Activated naive CD8-positive, alpha-beta T cell treated with anti-CD3 and anti-CD28 coated beads, Interleukin-2, amount 50 U/mL, for 24 hours (primary cell): Measurements from ENCODE around the gene OR11A1.

Source experiments
- ATAC-seq: fragments of 150-1000 bp; cut with Tn5 transposase; one replicate; pipeline ENCODE4 v1.10.0; 2021
- DNase-seq: peaks from one replicate; pipeline ENCODE4 v3.0.0; 2021
- H3K27ac Mint-ChIP-seq: one replicate; pipeline ENCODE4 v1.8.0; 2021; ENCODE audit warnings: mild to moderate bottlenecking, mixed read lengths
- H3K27me3 Mint-ChIP-seq: one replicate; pipeline ENCODE4 v1.8.0; 2021; ENCODE audit warnings: mixed read lengths
- H3K36me3 Mint-ChIP-seq: one replicate; pipeline ENCODE4 v1.8.0; 2021; ENCODE audit warnings: low read depth, mixed read lengths
- H3K4me1 Mint-ChIP-seq: one replicate; pipeline ENCODE4 v1.8.0; 2021; ENCODE audit warnings: mixed read lengths
- H3K4me3 Mint-ChIP-seq: one replicate; pipeline ENCODE4 v1.8.0; 2021; ENCODE audit warnings: mild to moderate bottlenecking, moderate library complexity, mixed read lengths
- H3K9me3 Mint-ChIP-seq: one replicate; pipeline ENCODE4 v1.8.0; 2021; ENCODE audit warnings: mixed read lengths

The OR11A1 gene

DNA sequence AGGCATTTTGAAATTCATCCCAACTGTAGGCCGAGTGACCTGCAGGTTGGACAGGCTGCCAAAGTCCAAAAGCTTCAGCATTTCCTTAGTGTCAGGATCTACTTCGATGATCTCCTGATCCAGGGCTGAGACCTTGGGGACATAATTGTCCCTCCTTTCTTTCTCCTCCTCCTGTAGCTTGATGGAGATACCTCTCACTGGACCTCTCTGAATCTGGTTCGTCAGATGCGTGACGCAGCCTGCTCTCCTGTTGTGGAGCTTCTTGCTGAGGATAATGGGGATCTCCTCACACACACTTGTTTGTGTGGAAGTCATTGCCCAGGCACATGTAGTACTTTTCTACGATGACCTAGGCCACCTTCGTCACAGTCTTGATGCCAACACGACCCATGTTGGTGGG is 32.4 kb upstream of the OR11A1 start:
- no peak for ATAC-seq
- Mint-ChIP-seq H3K27me3 (peaks cover 12% of the 10 kb centered on the region), H3K9me3 (no peaks in the 10 kb centered on the region), H3K27ac (no peak overlapping the region), H3K4me1 (no peaks in the 10 kb centered on the region), H3K36me3 (no peaks in the 10 kb centered on the region), H3K4me3 (no peak overlapping the region)
- no peak for DNase-seq

DNA sequence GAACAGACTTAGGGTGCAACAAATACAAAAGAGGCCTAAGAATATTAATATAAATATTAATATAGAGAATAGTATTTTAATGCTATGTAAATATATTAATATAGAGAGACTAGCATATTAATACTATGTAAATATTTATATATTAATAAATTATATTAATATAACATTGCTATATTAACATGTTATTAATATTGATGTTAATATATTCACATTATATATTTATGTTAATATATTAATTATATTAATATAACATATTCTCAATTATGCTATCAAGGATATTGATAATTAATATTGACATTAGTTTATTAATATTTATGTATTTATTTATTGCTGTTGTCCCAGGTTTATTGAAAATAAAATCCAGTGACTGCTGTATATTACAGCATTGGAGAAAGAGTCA is 32.0 kb upstream of the OR11A1 start:
- Mint-ChIP-seq H3K9me3 (no peaks in the 10 kb centered on the region), H3K27ac (no peak overlapping the region), H3K27me3 (peaks cover 14% of the 10 kb centered on the region), H3K36me3 (no peaks in the 10 kb centered on the region), H3K4me1 (no peaks in the 10 kb centered on the region), H3K4me3 (no peak overlapping the region)
- ATAC-seq (no peak), DNase-seq (no peak)

GRCh38 chr6:29487660-29488059 is 30.8 kb upstream of the OR11A1 start, which contains the start of gene MAS1L:
TSS of gene MAS1L (minus strand) at chr6:29487956. CDS start at chr6:29487902, 54 bp downstream.
- DNase-seq: no peak
- ATAC-seq: no peak
- H3K9me3 Mint-ChIP-seq: no peaks in the 10 kb centered on the region
- no peaks in the 10 kb centered on the region for H3K4me1 Mint-ChIP-seq
- peaks cover 18% of the 10 kb centered on the region for H3K27me3 Mint-ChIP-seq
- no peaks in the 10 kb centered on the region for H3K36me3 Mint-ChIP-seq
- H3K4me3 Mint-ChIP-seq: no peak within 1 kb of the TSS
- H3K27ac Mint-ChIP-seq: no peak within 1 kb of the TSS

DNA sequence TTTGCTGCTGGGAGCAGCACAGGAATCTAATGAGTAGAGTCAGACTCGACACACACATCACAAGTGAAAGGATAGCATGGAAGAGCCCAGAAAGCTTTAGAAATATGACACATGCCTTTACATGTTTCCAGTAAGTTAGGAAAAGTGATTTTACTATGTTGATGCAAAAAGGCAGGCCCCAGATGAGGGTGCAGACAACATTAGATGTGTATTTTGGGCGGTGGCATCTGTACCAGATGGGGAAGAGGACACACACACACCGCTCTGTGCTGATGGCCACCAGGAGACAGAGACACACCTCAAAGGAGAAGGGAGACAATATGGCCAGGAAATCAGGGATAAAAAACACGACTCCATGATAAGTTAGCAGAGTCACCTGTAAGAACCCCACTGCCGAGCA is 30.3 kb upstream of the OR11A1 start:
- ATAC-seq (no peak), DNase-seq (no peak)
- H3K27ac Mint-ChIP-seq: no peak overlapping the region
- no peaks in the 10 kb centered on the region for H3K9me3 Mint-ChIP-seq
- H3K27me3 Mint-ChIP-seq: peaks cover 18% of the 10 kb centered on the region
- no peaks in the 10 kb centered on the region for H3K4me1 Mint-ChIP-seq
- H3K36me3 Mint-ChIP-seq: no peaks in the 10 kb centered on the region
- H3K4me3 Mint-ChIP-seq: no peak overlapping the region

DNA sequence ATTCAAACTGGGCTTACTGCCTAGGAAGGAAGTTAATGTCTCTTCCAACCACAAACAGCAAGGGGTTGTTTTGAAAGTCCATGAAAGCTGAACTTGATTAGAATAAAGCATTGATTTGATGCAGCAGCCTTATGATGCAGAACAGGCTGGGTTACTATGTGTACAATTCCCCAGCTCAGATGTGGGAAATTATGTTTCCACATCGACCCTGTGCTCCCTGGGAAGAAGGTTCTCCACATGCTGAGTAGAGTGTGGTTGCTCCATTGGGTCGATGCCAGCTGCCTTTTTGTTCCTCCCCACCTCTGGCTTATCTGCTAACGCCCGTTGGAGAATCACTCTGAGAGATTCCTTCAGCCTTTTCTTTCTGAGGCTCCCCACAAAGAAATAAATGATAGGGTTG is 29.7 kb upstream of the OR11A1 start:
- Mint-ChIP-seq H3K9me3 (no peaks in the 10 kb centered on the region), H3K4me1 (no peaks in the 10 kb centered on the region), H3K27me3 (peaks cover 18% of the 10 kb centered on the region), H3K36me3 (no peaks in the 10 kb centered on the region), H3K4me3 (no peak overlapping the region), H3K27ac (no peak overlapping the region)
- DNase-seq: no peak
- no peak for ATAC-seq

GRCh38 chr6:29483735-29484134 is 26.9 kb upstream of the OR11A1 start:
- H3K4me3 Mint-ChIP-seq: no peak overlapping the region
- H3K4me1 Mint-ChIP-seq: no peaks in the 10 kb centered on the region
- DNase-seq (no peak), ATAC-seq (no peak)
- no peak overlapping the region for H3K27ac Mint-ChIP-seq
- H3K9me3 Mint-ChIP-seq: peaks cover 4% of the 10 kb centered on the region
- H3K27me3 Mint-ChIP-seq: peaks cover 18% of the 10 kb centered on the region
- no peaks in the 10 kb centered on the region for H3K36me3 Mint-ChIP-seq

DNA sequence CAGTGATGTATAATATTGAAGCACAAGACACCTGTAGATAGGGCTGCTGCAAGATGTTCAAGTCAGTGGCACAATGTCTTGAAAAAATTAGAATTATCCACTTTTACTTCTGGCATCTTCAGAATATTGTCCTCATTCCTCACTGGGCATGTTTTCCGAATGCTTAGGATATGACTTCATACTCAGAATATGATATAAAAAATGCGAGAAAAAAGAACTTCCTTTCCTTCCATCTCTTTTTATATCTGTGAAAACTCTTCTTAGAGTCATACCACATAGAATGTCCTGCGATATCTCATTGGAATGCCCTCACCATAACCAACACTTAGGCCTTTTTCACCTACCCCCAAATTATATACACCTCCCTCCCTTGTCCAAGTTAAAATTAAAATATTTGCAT is 26.3 kb upstream of the OR11A1 start:
- DNase-seq: no peak
- H3K36me3 Mint-ChIP-seq: no peaks in the 10 kb centered on the region

DNA sequence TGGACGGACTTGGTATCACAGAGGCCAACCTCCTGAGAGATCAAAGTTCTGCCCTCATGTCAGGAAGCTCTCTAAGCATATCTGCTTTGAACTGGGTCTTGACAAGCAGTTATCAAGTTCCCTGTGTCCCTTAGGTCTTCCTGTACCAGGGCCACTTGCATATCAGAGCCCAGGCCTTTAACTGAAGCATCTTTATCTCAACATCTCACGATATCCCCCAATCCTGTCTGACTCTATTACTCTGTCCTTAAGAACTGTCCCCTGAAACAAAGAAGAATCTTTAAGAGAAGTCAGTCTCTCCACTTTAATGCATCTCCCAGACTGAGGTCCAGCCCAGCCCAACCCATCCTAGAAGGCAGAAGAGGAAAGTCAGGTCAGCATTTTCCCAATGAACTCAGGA is 22.7 kb upstream of the OR11A1 start:
- ATAC-seq (no peak), DNase-seq (no peak)
- Mint-ChIP-seq H3K27ac (no peak overlapping the region), H3K4me1 (no peaks in the 10 kb centered on the region), H3K4me3 (no peak overlapping the region), H3K9me3 (peaks cover 4% of the 10 kb centered on the region), H3K27me3 (peaks cover 15% of the 10 kb centered on the region), H3K36me3 (no peaks in the 10 kb centered on the region)

More for the DNA sequence above, 26.3 kb upstream of the OR11A1 start:
- no peak overlapping the region for H3K4me3 Mint-ChIP-seq
- H3K27ac Mint-ChIP-seq: no peak overlapping the region
- ATAC-seq: no peak
- H3K9me3 Mint-ChIP-seq: peaks cover 4% of the 10 kb centered on the region
- peaks cover 18% of the 10 kb centered on the region for H3K27me3 Mint-ChIP-seq
- no peaks in the 10 kb centered on the region for H3K4me1 Mint-ChIP-seq

- Mint-ChIP-seq H3K27me3 (peaks cover 12% of the 10 kb centered on the region), H3K4me1 (no peaks in the 10 kb centered on the region), H3K27ac (no peak overlapping the region), H3K4me3 (no peak overlapping the region), H3K9me3 (peaks cover 4% of the 10 kb centered on the region), H3K36me3 (no peaks in the 10 kb centered on the region)
- ATAC-seq (no peak), DNase-seq (no peak)
Observed at GRCh38 chr6:29478740-29479139, 21.9 kb upstream of the OR11A1 start.

DNA sequence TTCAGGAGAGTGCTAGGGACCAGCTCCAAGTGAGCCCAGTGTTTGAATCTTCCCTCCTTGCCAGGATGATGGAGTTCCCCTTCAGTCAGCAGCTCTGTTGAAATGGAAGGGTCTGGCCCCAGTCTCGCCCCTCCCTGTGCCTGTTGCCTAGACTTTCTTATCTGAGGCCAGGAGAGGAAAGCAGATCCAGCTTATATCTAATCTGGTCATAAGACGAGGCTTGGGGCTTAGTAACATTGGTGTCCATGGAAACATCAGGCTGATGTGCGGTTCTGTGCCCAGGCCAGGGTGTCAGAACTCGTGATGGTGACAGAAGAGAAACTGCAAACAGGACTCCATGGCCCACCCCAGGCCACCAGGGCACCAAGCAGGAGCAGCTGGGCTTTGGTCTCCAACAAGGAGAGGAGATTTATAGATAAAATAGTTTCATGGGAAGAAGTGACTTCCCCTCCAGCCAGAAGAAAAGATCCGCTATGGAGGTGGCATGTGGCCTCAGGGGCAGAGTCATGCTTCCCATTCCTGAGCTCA is 21.1 kb upstream of the OR11A1 start:
- H3K27ac Mint-ChIP-seq: no peak overlapping the region
- no peaks in the 10 kb centered on the region for H3K4me1 Mint-ChIP-seq
- H3K4me3 Mint-ChIP-seq: no peak overlapping the region
- no peak for DNase-seq
- peaks cover 7% of the 10 kb centered on the region for H3K27me3 Mint-ChIP-seq
- ATAC-seq: no peak
- no peaks in the 10 kb centered on the region for H3K36me3 Mint-ChIP-seq
- H3K9me3 Mint-ChIP-seq: peaks cover 4% of the 10 kb centered on the region

GRCh38 chr6:29474996-29475395 is 18.1 kb upstream of the OR11A1 start:
- no peak for ATAC-seq
- H3K36me3 Mint-ChIP-seq: no peaks in the 10 kb centered on the region
- H3K9me3 Mint-ChIP-seq: no peaks in the 10 kb centered on the region
- no peak overlapping the region for H3K27ac Mint-ChIP-seq
- H3K4me1 Mint-ChIP-seq: no peaks in the 10 kb centered on the region
- H3K4me3 Mint-ChIP-seq: no peak overlapping the region
- DNase-seq: no peak
- peaks cover 7% of the 10 kb centered on the region for H3K27me3 Mint-ChIP-seq

- ATAC-seq: no peak
Observed at GRCh38 chr6:29466241-29466640, 9.4 kb upstream of the OR11A1 start.

DNA sequence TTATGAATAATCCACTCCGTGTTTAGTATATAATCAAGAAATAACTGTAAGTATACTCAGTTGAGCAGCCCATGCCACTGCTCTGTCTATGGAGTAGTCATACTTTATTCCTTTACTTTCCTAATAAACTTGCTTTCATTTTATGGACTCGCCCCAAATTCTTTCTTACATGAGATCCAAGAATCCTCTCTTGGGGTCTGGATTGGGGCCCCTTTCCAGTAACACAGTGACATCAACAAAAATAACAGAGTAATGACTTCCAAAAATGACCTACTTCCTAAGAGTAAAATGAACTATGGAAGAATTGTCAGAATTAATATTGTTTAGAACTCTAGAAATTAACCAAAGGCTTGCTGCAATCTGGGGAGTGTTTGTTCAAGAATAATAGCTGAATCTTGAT is 8.9 kb upstream of the OR11A1 start:
- DNase-seq (no peak), ATAC-seq (no peak)
- Mint-ChIP-seq H3K36me3 (no peaks in the 10 kb centered on the region), H3K9me3 (no peaks in the 10 kb centered on the region), H3K4me3 (no peak overlapping the region), H3K27ac (no peak overlapping the region), H3K4me1 (no peaks in the 10 kb centered on the region), H3K27me3 (peaks cover 14% of the 10 kb centered on the region)

More at GRCh38 chr6:29466241-29466640, 9.4 kb upstream of the OR11A1 start:
- no peaks in the 10 kb centered on the region for H3K36me3 Mint-ChIP-seq
- no peak overlapping the region for H3K27ac Mint-ChIP-seq
- H3K9me3 Mint-ChIP-seq: no peaks in the 10 kb centered on the region
- H3K4me3 Mint-ChIP-seq: no peak overlapping the region
- DNase-seq: no peak
- H3K4me1 Mint-ChIP-seq: no peaks in the 10 kb centered on the region
- H3K27me3 Mint-ChIP-seq: peaks cover 15% of the 10 kb centered on the region

- no peak for DNase-seq
- no peak overlapping the region for H3K4me3 Mint-ChIP-seq
- H3K27me3 Mint-ChIP-seq: peaks cover 14% of the 10 kb centered on the region
- no peak for ATAC-seq
- no peaks in the 10 kb centered on the region for H3K4me1 Mint-ChIP-seq
- no peak overlapping the region for H3K27ac Mint-ChIP-seq
- no peaks in the 10 kb centered on the region for H3K9me3 Mint-ChIP-seq
- no peaks in the 10 kb centered on the region for H3K36me3 Mint-ChIP-seq
Observed at GRCh38 chr6:29465279-29465678, 8.4 kb upstream of the OR11A1 start.

DNA sequence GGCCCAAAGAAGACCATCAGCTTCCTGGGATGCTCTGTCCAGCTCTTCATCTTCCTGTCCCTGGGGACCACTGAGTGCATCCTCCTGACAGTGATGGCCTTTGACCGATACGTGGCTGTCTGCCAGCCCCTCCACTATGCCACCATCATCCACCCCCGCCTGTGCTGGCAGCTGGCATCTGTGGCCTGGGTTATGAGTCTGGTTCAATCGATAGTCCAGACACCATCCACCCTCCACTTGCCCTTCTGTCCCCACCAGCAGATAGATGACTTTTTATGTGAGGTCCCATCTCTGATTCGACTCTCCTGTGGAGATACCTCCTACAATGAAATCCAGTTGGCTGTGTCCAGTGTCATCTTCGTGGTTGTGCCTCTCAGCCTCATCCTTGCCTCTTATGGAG is 5.2 kb upstream of the OR11A1 start:
- ATAC-seq: no peak
- Mint-ChIP-seq H3K9me3 (no peaks in the 10 kb centered on the region), H3K36me3 (no peaks in the 10 kb centered on the region), H3K4me3 (no peak overlapping the region), H3K4me1 (no peaks in the 10 kb centered on the region), H3K27ac (no peak overlapping the region), H3K27me3 (peaks cover 12% of the 10 kb centered on the region)
- DNase-seq: no peak
